Transverse colon (tissue), 4 donors: ENCODE measurements around the gene PHYHD1. TPM values are rescaled to one million over a fixed set of nuclear protein-coding genes. Genes with fewer than 3 reads are reported as not detected.

Experiments used
- DNase-seq: peaks from one replicate; pipeline ENCODE4 v3.0.0-alpha.2; 2019
- H3K27ac ChIP-seq, 4 donors: fragments of 200-600 bp; sonication (generic); 2 replicates each; pipeline ENCODE4 v1.5.1; 2016 to 2018; ENCODE audit warnings: inconsistent platforms in 4 of 4
- H3K27me3 ChIP-seq: fragments of 200-600 bp; sonication (generic); 2 replicates; pipeline ENCODE4 v1.5.1; 2017; ENCODE audit warnings: inconsistent platforms
- H3K36me3 ChIP-seq, 4 donors: fragments of 200-600 bp; sonication (generic); 2 replicates each; pipeline ENCODE4 v1.5.1; 2017 to 2019; ENCODE audit warnings: inconsistent platforms in 4 of 4
- H3K4me1 ChIP-seq, 4 donors: fragments of 200-600 bp; sonication (generic); 2 replicates each; pipeline ENCODE4 v1.5.1; 2017 to 2020; ENCODE audit warnings: inconsistent platforms in 4 of 4
- H3K4me3 ChIP-seq, 4 donors: fragments of 200-600 bp; sonication (generic); 1 replicate in 1 of 4; 2 replicates in 3 of 4; pipeline versions ENCODE4 v1.5.1 to v1.6.1; 2017 to 2019; ENCODE audit warnings: inconsistent platforms in 4 of 4
- H3K9me3 ChIP-seq, 2 donors: fragments of 200-600 bp; sonication (generic); 2 replicates each; pipeline ENCODE4 v1.5.1; 2017 to 2019; ENCODE audit warnings: inconsistent platforms in 2 of 2
- EP300 ChIP-seq: sonication (generic); formaldehyde crosslinking; IDR thresholded peaks from one replicate; pipeline ENCODE4 v1.6.1; 2017; ENCODE audit warnings: antibody characterized with exemption, low read depth
- POLR2A ChIP-seq: fragments of 450-650 bp; IDR thresholded peaks from one replicate; pipeline ENCODE4 v1.6.1; 2016; ENCODE audit warnings: antibody characterized with exemption, mild to moderate bottlenecking, moderate library complexity
- POLR2AphosphoS5 ChIP-seq, 3 donors: sonication (generic); formaldehyde crosslinking; IDR thresholded peaks; one replicate each; pipeline ENCODE4 v1.6.1; 2016; ENCODE audit warnings: antibody characterized with exemption in 3 of 3
- WGBS, 2 donors: methylation state at CpG; one replicate each; pipeline ENCODE4 v1.1.5; 2018; ENCODE audit warnings: low coverage in 1 of 2; 5-methylcytosine and 5-hydroxymethylcytosine counted together
- in situ Hi-C, 4 donors: fragments of 200-750 bp; cut with MboI; loops; one replicate each; pipeline versions ENCODE4 v1.15.0 to v1.15.1; 2017; ENCODE audit warnings: low sequenced_read_pairs in 3 of 4, low pct_ligation_motif_present in 1 of 4, low pct_unique_long_range_greater_than_20kb in 1 of 4
- intact Hi-C: fragments of 100-400 bp; cut with DNase I; formaldehyde crosslinking; loops from one replicate; pipeline ENCODE4 v1.15.1; 2023; ENCODE audit warnings: low total_unique reads
- total RNA-seq, 4 donors: library from RNA; depleted of rRNA; stranded (reverse); fragments of >200 nt; gene quantifications; one replicate each; pipeline ENCODE4 v1.1.0, GENCODE V29; 2016
- TF ChIP-seq, protein P1 (sequence below), 5 experiments: fragments of 200-600 bp in 3 of 5; fragments of 450-650 bp in 2 of 5; sonication (generic) in 3 of 5; IDR thresholded peaks; 1 replicate in 2 of 5; 2 replicates in 3 of 5; pipeline ENCODE4 v1.5.1; 2016 to 2017; ENCODE audit warnings: antibody characterized with exemption in 5 of 5, inconsistent platforms in 3 of 5, mild to moderate bottlenecking in 2 of 5, moderate library complexity in 1 of 5

PHYHD1 gene
- total RNA-seq, 4 donors from 2014 or later, result 3.2 to 22.4 (median 5.5) TPM

DNA sequence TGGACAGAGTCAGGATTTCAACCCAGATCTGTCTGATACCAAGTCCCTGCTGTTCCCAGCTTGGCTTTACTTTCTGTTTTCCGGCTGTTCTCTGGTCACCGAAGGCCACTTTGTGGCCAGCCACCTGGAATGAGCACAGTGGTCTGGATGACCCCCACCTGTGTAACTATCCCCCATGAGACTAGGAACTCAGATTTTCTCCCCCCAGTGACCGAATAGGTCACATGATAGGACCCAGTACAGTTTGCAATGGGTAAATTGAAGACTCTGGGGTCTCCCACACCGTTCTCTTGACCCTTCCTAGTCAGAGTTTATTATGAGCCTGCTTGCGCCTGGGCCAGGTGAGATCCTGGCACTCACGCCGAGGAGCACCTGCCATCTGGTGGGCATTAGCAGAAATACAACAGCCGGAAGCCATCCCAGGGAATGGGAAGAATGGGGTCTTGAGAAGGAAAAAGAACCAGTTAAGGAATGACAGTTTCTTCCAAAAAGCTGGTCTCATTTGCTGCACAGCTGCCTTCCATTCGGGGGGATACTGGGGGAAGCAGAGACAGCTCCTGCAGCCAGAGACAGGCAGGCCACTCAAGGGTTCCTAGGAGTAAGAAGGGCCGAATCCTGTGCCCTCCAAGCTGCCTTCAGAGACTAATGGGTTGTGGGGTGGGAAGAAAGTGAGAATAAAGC is 7.1 kb downstream of the PHYHD1 start:
- no peaks in the 10 kb centered on the region for H3K9me3 ChIP-seq
- no peak for TF ChIP-seq POLR2AphosphoS5 (IDR thresholded peaks at IDR 0.05)
- no peak for TF ChIP-seq POLR2A
- TF ChIP-seq, protein P1, sequence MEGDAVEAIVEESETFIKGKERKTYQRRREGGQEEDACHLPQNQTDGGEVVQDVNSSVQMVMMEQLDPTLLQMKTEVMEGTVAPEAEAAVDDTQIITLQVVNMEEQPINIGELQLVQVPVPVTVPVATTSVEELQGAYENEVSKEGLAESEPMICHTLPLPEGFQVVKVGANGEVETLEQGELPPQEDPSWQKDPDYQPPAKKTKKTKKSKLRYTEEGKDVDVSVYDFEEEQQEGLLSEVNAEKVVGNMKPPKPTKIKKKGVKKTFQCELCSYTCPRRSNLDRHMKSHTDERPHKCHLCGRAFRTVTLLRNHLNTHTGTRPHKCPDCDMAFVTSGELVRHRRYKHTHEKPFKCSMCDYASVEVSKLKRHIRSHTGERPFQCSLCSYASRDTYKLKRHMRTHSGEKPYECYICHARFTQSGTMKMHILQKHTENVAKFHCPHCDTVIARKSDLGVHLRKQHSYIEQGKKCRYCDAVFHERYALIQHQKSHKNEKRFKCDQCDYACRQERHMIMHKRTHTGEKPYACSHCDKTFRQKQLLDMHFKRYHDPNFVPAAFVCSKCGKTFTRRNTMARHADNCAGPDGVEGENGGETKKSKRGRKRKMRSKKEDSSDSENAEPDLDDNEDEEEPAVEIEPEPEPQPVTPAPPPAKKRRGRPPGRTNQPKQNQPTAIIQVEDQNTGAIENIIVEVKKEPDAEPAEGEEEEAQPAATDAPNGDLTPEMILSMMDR (IDR thresholded peaks at IDR 0.05), result peak; percentile 83 to 93 (median 88)
- TF ChIP-seq EP300, result no peak
- in situ Hi-C loops (loop anchor here in 3 of 4 donors (5.0 to 10.0 kb wide), 2 partner anchors 63 to 66 kb away; no protein-coding TSS in a partner anchor), intact Hi-C loops (loop anchor here (1.0 kb wide), 1 partner anchor 65 kb away; no protein-coding TSS in a partner anchor)
- H3K27ac ChIP-seq, result no peak overlapping the region
- H3K4me3 ChIP-seq, result no peak overlapping the region
- H3K4me1 ChIP-seq, result peaks cover 0 to 11% (median 0%) of the 10 kb centered on the region in 4 donors
- no peaks in the 10 kb centered on the region for H3K36me3 ChIP-seq
- DNase-seq, result peak; percentile 54
- no peaks in the 10 kb centered on the region for H3K27me3 ChIP-seq
- 24% methylated on average over 10 of the region's 10 CpGs; no CpG with 5 or more reads in 1 of the 2 donors for WGBS, 2 donors

DNA sequence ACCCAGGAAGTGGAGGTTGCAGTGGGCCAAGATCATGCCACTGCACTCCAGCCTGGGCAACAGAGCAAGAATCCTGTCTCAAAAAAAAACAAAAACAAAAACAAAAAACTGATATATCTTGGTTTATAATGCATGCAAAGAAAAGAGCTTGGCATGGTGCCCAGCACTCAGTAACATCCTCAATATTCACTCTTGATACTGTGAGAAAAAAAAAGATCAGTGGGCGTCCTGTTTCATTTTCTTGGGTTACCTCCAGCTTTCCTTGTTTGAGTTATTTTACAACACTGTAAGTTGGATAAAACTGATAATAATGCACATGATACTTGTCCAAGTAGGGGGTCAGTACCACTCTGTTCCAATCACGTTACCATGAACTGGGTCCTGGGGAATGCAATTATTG is 7.8 kb downstream of the PHYHD1 start:
- no peak for DNase-seq
- Histone ChIP-seq H3K27me3 (no peaks in the 10 kb centered on the region), H3K27ac (no peak overlapping the region), H3K9me3 (no peaks in the 10 kb centered on the region), H3K4me3 (no peak overlapping the region), H3K36me3 (no peaks in the 10 kb centered on the region), H3K4me1 (peaks cover 0 to 6% (median 0%) of the 10 kb centered on the region in 4 donors)
- intact Hi-C loops, result loop anchor here (1.0 kb wide), 1 partner anchor 65 kb away; no protein-coding TSS in a partner anchor
- in situ Hi-C loops, result loop anchor here in 3 of 4 donors (5.0 to 10.0 kb wide), 2 partner anchors 64 to 66 kb away; no protein-coding TSS in a partner anchor
- TF ChIP-seq, protein P1 (IDR thresholded peaks at IDR 0.05), result no peak
- WGBS, 2 donors, result 50 to 68% methylated on average over 1 to 2 of the region's 2 CpGs

DNA sequence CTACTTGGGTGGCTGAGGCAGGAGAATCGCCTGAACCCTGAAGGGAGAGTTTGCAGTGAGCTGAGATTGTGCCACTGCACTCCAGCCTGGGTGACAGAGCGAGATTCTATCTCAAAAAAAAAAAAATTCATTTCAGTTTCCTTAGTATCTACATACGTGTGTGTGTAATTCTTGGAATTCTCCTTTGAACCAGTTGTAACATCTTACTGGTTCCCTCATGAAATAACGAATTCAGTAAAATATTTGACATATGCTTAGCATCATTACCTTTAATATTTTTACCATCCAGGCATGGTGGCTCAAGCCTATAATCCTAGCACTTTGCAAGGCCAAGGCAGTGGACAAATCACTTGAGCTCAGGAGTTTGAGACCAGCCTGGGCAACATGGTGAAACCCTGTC is 8.8 kb downstream of the PHYHD1 start:
- in situ Hi-C loops (loop anchor here in 3 of 4 donors (5.0 to 10.0 kb wide), 2 partner anchors 65 to 67 kb away; no protein-coding TSS in a partner anchor), intact Hi-C loops (no loop called here)
- Histone ChIP-seq H3K36me3 (no peaks in the 10 kb centered on the region), H3K27ac (no peak overlapping the region), H3K4me1 (peaks cover 0 to 6% (median 0%) of the 10 kb centered on the region in 4 donors), H3K9me3 (no peaks in the 10 kb centered on the region), H3K4me3 (no peak overlapping the region), H3K27me3 (no peaks in the 10 kb centered on the region)
- TF ChIP-seq POLR2AphosphoS5 (IDR thresholded peaks at IDR 0.05) (no peak), POLR2A (no peak), EP300 (no peak)
- TF ChIP-seq, protein P1 (IDR thresholded peaks at IDR 0.05), result no peak
- no peak for DNase-seq
- WGBS, 2 donors, result 88 to 89% methylated on average over 4 of the region's 4 CpGs

DNA sequence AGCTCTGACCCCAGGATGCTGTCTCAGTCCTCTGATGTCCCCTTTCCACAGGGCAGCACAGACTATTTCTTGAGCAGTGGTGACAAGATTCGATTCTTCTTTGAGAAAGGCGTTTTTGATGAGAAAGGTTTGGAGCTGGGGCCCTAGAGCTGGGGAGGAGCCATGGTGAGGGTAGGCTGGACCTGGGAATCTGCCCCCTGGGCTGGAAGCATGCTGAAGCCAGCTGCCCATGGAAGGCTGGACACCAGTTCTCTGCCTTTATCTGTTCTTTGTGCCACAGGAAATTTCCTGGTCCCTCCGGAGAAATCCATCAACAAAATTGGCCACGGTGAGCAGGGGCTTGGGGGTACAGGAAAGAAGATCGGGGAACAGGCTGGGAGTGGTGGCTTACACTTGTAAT is 12.9 kb downstream of the PHYHD1 start:
- no peak overlapping the region for H3K4me3 ChIP-seq

More for the DNA sequence above, 12.9 kb downstream of the PHYHD1 start:
- Histone ChIP-seq H3K9me3 (no peaks in the 10 kb centered on the region), H3K36me3 (no peaks in the 10 kb centered on the region), H3K27ac (no peak overlapping the region), H3K27me3 (no peaks in the 10 kb centered on the region), H3K4me1 (no peaks in the 10 kb centered on the region)
- no peak for DNase-seq
- TF ChIP-seq POLR2A (no peak), EP300 (no peak), POLR2AphosphoS5 (IDR thresholded peaks at IDR 0.05) (no peak)
- TF ChIP-seq, protein P1 (IDR thresholded peaks at IDR 0.05), result no peak
- intact Hi-C loops (no loop called here), in situ Hi-C loops (no loop called here)
- 89% methylated on average over 5 of the region's 5 CpGs; no CpG with 5 or more reads in 1 of the 2 donors for WGBS, 2 donors
